ENCODE measurements around the gene STXBP6. TPM values are rescaled to one million over a fixed set of nuclear protein-coding genes. Genes with fewer than 3 reads are reported as not detected.

The STXBP6 gene
- total RNA-seq, 1 donor: 5.8 TPM

DNA sequence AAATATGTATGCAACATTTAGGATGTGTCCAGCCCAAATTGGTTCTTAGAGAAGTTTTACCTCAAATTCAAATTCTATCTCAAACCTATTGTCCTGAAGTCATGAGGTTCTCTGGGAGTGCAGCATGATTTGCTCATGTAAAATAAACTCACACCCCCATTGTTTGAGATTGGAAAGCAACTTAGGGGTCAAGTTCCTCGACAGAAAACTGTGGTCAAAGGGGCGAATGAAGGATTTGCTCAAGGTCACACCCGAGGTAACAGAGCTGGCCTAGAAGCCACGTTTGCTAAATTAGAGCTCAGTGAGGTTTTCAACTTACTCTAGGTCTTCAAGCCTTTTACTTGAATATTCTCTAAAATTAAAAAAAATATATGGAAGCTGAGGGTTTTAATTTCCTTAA, 218.3 kb downstream of the STXBP6 start:
- Histone ChIP-seq H2AFZ (ENCODE audit: low read length) (no peak overlapping the region), H3K79me2 (ENCODE audit: insufficient read depth, low read length) (no peaks in the 10 kb centered on the region), H3K4me1 (ENCODE audit: insufficient read depth, low read length) (no peaks in the 10 kb centered on the region), H3K36me3 (ENCODE audit: insufficient read depth, low read length) (no peaks in the 10 kb centered on the region), H3K27ac (ENCODE audit: low read depth, low read length) (no peak overlapping the region), H3K4me2 (ENCODE audit: insufficient read depth, low read length) (no peak overlapping the region), H3K9me3 (ENCODE audit: low read depth, low read length) (no peaks in the 10 kb centered on the region), H3K4me3 (ENCODE audit: insufficient read depth, low read length) (no peak overlapping the region), H4K20me1 (ENCODE audit: insufficient read depth, low read length) (no peaks in the 10 kb centered on the region), H3K27me3 (ENCODE audit: insufficient read depth, low read length) (no peaks in the 10 kb centered on the region)
- TF ChIP-seq, protein P1, sequence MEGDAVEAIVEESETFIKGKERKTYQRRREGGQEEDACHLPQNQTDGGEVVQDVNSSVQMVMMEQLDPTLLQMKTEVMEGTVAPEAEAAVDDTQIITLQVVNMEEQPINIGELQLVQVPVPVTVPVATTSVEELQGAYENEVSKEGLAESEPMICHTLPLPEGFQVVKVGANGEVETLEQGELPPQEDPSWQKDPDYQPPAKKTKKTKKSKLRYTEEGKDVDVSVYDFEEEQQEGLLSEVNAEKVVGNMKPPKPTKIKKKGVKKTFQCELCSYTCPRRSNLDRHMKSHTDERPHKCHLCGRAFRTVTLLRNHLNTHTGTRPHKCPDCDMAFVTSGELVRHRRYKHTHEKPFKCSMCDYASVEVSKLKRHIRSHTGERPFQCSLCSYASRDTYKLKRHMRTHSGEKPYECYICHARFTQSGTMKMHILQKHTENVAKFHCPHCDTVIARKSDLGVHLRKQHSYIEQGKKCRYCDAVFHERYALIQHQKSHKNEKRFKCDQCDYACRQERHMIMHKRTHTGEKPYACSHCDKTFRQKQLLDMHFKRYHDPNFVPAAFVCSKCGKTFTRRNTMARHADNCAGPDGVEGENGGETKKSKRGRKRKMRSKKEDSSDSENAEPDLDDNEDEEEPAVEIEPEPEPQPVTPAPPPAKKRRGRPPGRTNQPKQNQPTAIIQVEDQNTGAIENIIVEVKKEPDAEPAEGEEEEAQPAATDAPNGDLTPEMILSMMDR (IDR thresholded peaks at IDR 0.05; ENCODE audit: extremely low read depth, low read depth, low read length): no peak
- no peak for DNase-seq (ENCODE audit: insufficient read length, low spot score, missing footprints)

DNA sequence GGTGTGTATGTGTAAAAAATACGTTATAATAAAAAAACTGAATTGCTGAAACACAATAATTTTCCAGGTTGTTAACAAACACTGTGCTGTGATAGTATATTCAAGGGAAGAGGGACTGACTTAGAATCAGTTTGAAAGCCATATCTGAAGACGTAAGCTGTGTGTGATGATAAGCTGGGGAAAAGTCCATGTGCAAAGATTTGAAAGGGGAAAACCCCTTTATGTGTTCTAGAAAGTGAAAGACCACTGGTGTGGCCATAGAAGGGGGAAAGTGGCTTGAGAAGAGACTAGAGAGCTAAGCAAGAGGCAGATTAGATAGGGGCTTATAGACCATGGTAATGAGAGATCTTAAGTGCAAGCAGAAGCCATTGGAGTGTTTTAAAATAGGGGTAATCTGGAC, 220.1 kb downstream of the STXBP6 start:
- Histone ChIP-seq H3K27me3 (ENCODE audit: insufficient read depth, low read length) (no peaks in the 10 kb centered on the region), H3K79me2 (ENCODE audit: insufficient read depth, low read length) (no peaks in the 10 kb centered on the region), H3K4me2 (ENCODE audit: insufficient read depth, low read length) (no peak overlapping the region), H3K4me1 (ENCODE audit: insufficient read depth, low read length) (no peaks in the 10 kb centered on the region), H4K20me1 (ENCODE audit: insufficient read depth, low read length) (no peaks in the 10 kb centered on the region), H2AFZ (ENCODE audit: low read length) (no peak overlapping the region), H3K36me3 (ENCODE audit: insufficient read depth, low read length) (no peaks in the 10 kb centered on the region), H3K4me3 (ENCODE audit: insufficient read depth, low read length) (no peak overlapping the region), H3K27ac (ENCODE audit: low read depth, low read length) (no peak overlapping the region), H3K9me3 (ENCODE audit: low read depth, low read length) (no peaks in the 10 kb centered on the region)
- TF ChIP-seq, protein P1 (IDR thresholded peaks at IDR 0.05; ENCODE audit: extremely low read depth, low read depth, low read length): no peak
- DNase-seq (ENCODE audit: insufficient read length, low spot score, missing footprints): no peak

DNA sequence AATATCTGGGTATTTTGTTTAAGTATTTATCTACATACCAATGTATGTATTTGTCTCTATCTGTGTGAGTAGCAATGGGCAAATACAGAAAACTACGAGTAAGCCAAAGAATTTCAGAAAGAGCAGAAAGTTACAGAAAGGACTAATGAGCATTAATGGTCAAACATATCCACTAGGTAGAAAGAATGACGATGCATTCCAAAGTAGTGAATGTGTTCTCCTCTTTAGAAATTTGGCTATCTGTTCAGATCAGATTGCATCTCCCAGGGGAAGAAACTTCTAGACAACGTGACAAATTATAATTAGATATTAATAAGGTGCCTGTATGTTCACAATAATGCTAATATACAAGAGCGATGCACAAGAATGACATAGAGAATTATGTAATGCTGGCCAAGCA, 221.5 kb downstream of the STXBP6 start:
- H3K4me2 ChIP-seq (ENCODE audit: insufficient read depth, low read length): no peak overlapping the region
- H3K9me3 ChIP-seq (ENCODE audit: low read depth, low read length): no peaks in the 10 kb centered on the region
- H2AFZ ChIP-seq (ENCODE audit: low read length): no peak overlapping the region
- H3K79me2 ChIP-seq (ENCODE audit: insufficient read depth, low read length): no peaks in the 10 kb centered on the region
- no peaks in the 10 kb centered on the region for H3K36me3 ChIP-seq (ENCODE audit: insufficient read depth, low read length)
- H3K4me3 ChIP-seq (ENCODE audit: insufficient read depth, low read length): no peak overlapping the region
- H3K27ac ChIP-seq (ENCODE audit: low read depth, low read length): no peak overlapping the region
- TF ChIP-seq, protein P1 (IDR thresholded peaks at IDR 0.05; ENCODE audit: extremely low read depth, low read depth, low read length): no peak
- no peaks in the 10 kb centered on the region for H3K27me3 ChIP-seq (ENCODE audit: insufficient read depth, low read length)
- H4K20me1 ChIP-seq (ENCODE audit: insufficient read depth, low read length): no peaks in the 10 kb centered on the region
- DNase-seq (ENCODE audit: insufficient read length, low spot score, missing footprints): no peak
- H3K4me1 ChIP-seq (ENCODE audit: insufficient read depth, low read length): no peaks in the 10 kb centered on the region

DNA sequence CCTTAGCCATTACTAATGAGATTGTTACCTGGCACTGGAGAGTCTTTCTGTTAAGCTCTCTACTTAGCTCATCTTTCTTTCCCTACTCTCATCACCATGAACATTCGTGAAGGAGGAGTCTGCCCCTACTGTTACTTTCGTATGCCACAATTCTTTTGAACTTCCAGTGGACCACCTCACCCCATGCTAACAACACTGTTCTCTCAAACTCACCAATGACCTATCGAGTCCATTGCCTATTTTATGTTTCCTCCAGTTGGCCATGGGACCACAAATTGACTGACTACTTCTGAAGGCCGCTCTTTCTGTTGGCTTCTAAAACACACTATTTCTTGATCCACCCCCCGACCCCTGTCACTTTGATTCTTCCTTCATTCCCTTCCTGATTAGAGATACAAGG, 223.6 kb downstream of the STXBP6 start:
- Histone ChIP-seq H3K9me3 (ENCODE audit: low read depth, low read length) (no peaks in the 10 kb centered on the region), H3K4me1 (ENCODE audit: insufficient read depth, low read length) (no peaks in the 10 kb centered on the region), H3K36me3 (ENCODE audit: insufficient read depth, low read length) (no peaks in the 10 kb centered on the region), H4K20me1 (ENCODE audit: insufficient read depth, low read length) (no peaks in the 10 kb centered on the region), H3K27me3 (ENCODE audit: insufficient read depth, low read length) (no peaks in the 10 kb centered on the region), H3K4me3 (ENCODE audit: insufficient read depth, low read length) (no peak overlapping the region), H3K27ac (ENCODE audit: low read depth, low read length) (no peak overlapping the region), H3K4me2 (ENCODE audit: insufficient read depth, low read length) (no peak overlapping the region), H2AFZ (ENCODE audit: low read length) (no peak overlapping the region), H3K79me2 (ENCODE audit: insufficient read depth, low read length) (no peaks in the 10 kb centered on the region)
- TF ChIP-seq, protein P1 (IDR thresholded peaks at IDR 0.05; ENCODE audit: extremely low read depth, low read depth, low read length): no peak
- no peak for DNase-seq (ENCODE audit: insufficient read length, low spot score, missing footprints)
